Liver (tissue), 9 donors: ENCODE results near the gene LPCAT1. TPM values are rescaled to one million over a fixed set of nuclear protein-coding genes. Genes with fewer than 3 reads are reported as not detected.

Source experiments
- DNase-seq: peaks from one replicate; pipeline ENCODE4 v3.0.0-alpha.2; 2017; ENCODE audit warnings: low spot score
- H3K27ac ChIP-seq, 2 donors: one replicate each; pipeline ENCODE4 v1.7.0; 2013; ENCODE audit warnings: inconsistent platforms in 2 of 2, low read length in 2 of 2, control low read depth in 1 of 2, low read depth in 1 of 2, mild to moderate bottlenecking in 1 of 2
- H3K27me3 ChIP-seq, 4 donors: one replicate each; pipeline versions ENCODE4 v1.6.1 to v1.7.0; 2013; ENCODE audit warnings: low read length in 3 of 4, inconsistent platforms in 1 of 4, mild to moderate bottlenecking in 1 of 4, moderate library complexity in 1 of 4; ENCODE audit not compliant: control insufficient read depth in 4 of 4, insufficient read depth in 4 of 4
- H3K36me3 ChIP-seq, 4 donors: one replicate each; pipeline versions ENCODE4 v1.6.1 to v1.7.0; 2013; ENCODE audit warnings: low read length in 3 of 4, mild to moderate bottlenecking in 3 of 4, low read depth in 1 of 4, moderate library complexity in 1 of 4; ENCODE audit not compliant: control insufficient read depth in 4 of 4, insufficient read depth in 3 of 4
- H3K4me1 ChIP-seq, 4 donors: one replicate each; pipeline versions ENCODE4 v1.6.1 to v1.7.0; 2013; ENCODE audit warnings: low read length in 3 of 4, mild to moderate bottlenecking in 3 of 4, moderate library complexity in 1 of 4; ENCODE audit not compliant: control insufficient read depth in 4 of 4, insufficient read depth in 4 of 4
- H3K4me3 ChIP-seq, 3 donors: one replicate each; pipeline versions ENCODE4 v1.6.1 to v1.7.0; 2013; ENCODE audit warnings: low read length in 3 of 3, control low read depth in 1 of 3, low read depth in 1 of 3, mild to moderate bottlenecking in 1 of 3
- H3K9ac ChIP-seq, 2 donors: one replicate each; pipeline ENCODE4 v1.7.0; 2013; ENCODE audit warnings: low read length in 2 of 2, mild to moderate bottlenecking in 2 of 2, moderate library complexity in 2 of 2, control low read depth in 1 of 2, low read depth in 1 of 2
- H3K9me3 ChIP-seq, 4 donors: one replicate each; pipeline versions ENCODE4 v1.6.1 to v1.7.0; 2013; ENCODE audit warnings: low read length in 3 of 4; ENCODE audit not compliant: control insufficient read depth in 4 of 4
- ATF3 ChIP-seq: IDR thresholded peaks from 2 replicates; pipeline ENCODE4 v1.6.1; 2016; ENCODE audit warnings: antibody characterized with exemption
- EGR1 ChIP-seq, 2 donors: IDR thresholded peaks; 2 replicates each; pipeline ENCODE4 v1.6.1; 2016 to 2018; ENCODE audit warnings: antibody characterized with exemption in 2 of 2, low read depth in 2 of 2
- FOXA1 ChIP-seq: IDR thresholded peaks from 2 replicates; pipeline ENCODE4 v1.6.1; 2016; ENCODE audit warnings: antibody characterized with exemption
- FOXA2 ChIP-seq: IDR thresholded peaks from 2 replicates; pipeline ENCODE4 v1.6.1; 2016; ENCODE audit warnings: antibody characterized with exemption
- HNF4A ChIP-seq, 2 donors: conservative IDR thresholded peaks; 2 replicates each; pipeline ENCODE4 v1.6.1; 2016; ENCODE audit warnings: antibody characterized with exemption in 2 of 2, mild to moderate bottlenecking in 2 of 2
- JUND ChIP-seq, 2 donors: IDR thresholded peaks; 2 replicates each; pipeline ENCODE4 v1.6.1; 2016; ENCODE audit warnings: antibody characterized with exemption in 2 of 2
- NR2F2 ChIP-seq: IDR thresholded peaks from 2 replicates; pipeline ENCODE4 v1.6.1; 2016; ENCODE audit warnings: antibody characterized with exemption
- RAD21 ChIP-seq, 2 donors: IDR thresholded peaks; 2 replicates each; pipeline ENCODE4 v1.6.1; 2016; ENCODE audit warnings: antibody characterized with exemption in 2 of 2, mild to moderate bottlenecking in 2 of 2
- REST ChIP-seq: IDR thresholded peaks from 2 replicates; pipeline ENCODE4 v1.6.1; 2016; ENCODE audit warnings: antibody characterized with exemption, mild to moderate bottlenecking
- RXRA ChIP-seq, 2 donors: IDR thresholded peaks; 2 replicates each; pipeline ENCODE4 v1.6.1; 2017 to 2018; ENCODE audit warnings: antibody characterized with exemption in 2 of 2, mild to moderate bottlenecking in 1 of 2
- TAF1 ChIP-seq: conservative IDR thresholded peaks from 2 replicates; pipeline ENCODE4 v1.6.1; 2016; ENCODE audit warnings: antibody characterized with exemption, mild to moderate bottlenecking
- YY1 ChIP-seq: IDR thresholded peaks from 2 replicates; pipeline ENCODE4 v1.6.1; 2016; ENCODE audit warnings: antibody characterized with exemption, mild to moderate bottlenecking
- ZBTB33 ChIP-seq: IDR thresholded peaks from 2 replicates; pipeline ENCODE4 v1.6.1; 2016; ENCODE audit warnings: antibody characterized with exemption
- WGBS: extraction: QIAGEN DNeasy Blood & Tissue Kit; methylation state at CpG from one replicate; pipeline ENCODE4 v1.1.7; 2013; 5-methylcytosine and 5-hydroxymethylcytosine counted together
- polyA plus RNA-seq, 2 donors: library from polyadenylated mRNA; stranded (reverse) in 1 of 2; unstranded in 1 of 2; fragments of 200-250 nt in 1 of 2; fragments of >200 nt in 1 of 2; fragmentation: Nextera tagmentation in 1 of 2; extraction: Ambion mirVana in 1 of 2; gene quantifications; one replicate each; pipeline versions ENCODE4 v1.2.1 to v1.2.3, GENCODE V29; 2013 to 2015
- total RNA-seq, 2 donors: library from RNA; depleted of rRNA; stranded (reverse); fragments of >200 nt; gene quantifications; one replicate each; pipeline ENCODE4 v1.2.3, GENCODE V29; 2014
- donor health status: healthy.
- donor health status: healthy.
- donor health status: healthy.
- donor health status: healthy.
- donor health status: healthy.

LPCAT1 gene
- total and polyA plus RNA-seq, 4 donors = 1.5 to 12.8 (median 9.9) TPM

- peak overlapping the region in 1 of 3 donors; percentile 98 for H3K4me3 ChIP-seq
- no peak for TF ChIP-seq TAF1
- TF ChIP-seq RXRA (IDR thresholded peaks at IDR 0.05) = no peak
- no peak for TF ChIP-seq NR2F2
- no peak for TF ChIP-seq REST
- TF ChIP-seq YY1 = no peak
- TF ChIP-seq ZBTB33 = no peak
- WGBS = 83% methylated on average over 28 of the region's 28 CpGs
- no peaks in the 10 kb centered on the region for H3K27me3 ChIP-seq
- no peak overlapping the region for H3K27ac ChIP-seq
- no peaks in the 10 kb centered on the region for H3K9me3 ChIP-seq
- no peaks in the 10 kb centered on the region for H3K36me3 ChIP-seq
- peaks cover 4 to 17% (median 10%) of the 10 kb centered on the region in 4 donors for H3K4me1 ChIP-seq
- H3K9ac ChIP-seq = no peak overlapping the region
- peak; percentile 31 for DNase-seq
Observed at GRCh38 chr5:1521671-1522600, 1.8 kb downstream of the LPCAT1 start.

GRCh38 chr5:1520791-1521453 is 2.8 kb downstream of the LPCAT1 start:
- Histone ChIP-seq H3K27me3 (no peaks in the 10 kb centered on the region), H3K9me3 (no peaks in the 10 kb centered on the region), H3K9ac (no peak overlapping the region), H3K4me1 (peaks cover 4 to 17% (median 10%) of the 10 kb centered on the region in 4 donors), H3K27ac (no peak overlapping the region), H3K36me3 (no peaks in the 10 kb centered on the region), H3K4me3 (no peak overlapping the region)
- TF ChIP-seq FOXA2 = no peak
- TF ChIP-seq NR2F2 = no peak
- TF ChIP-seq RAD21 (IDR thresholded peaks at IDR 0.05) = no peak
- TF ChIP-seq ATF3 = no peak
- no peak for TF ChIP-seq JUND (IDR thresholded peaks at IDR 0.05)
- TF ChIP-seq HNF4A (conservative IDR thresholded peaks at IDR 0.05) = no peak
- no peak for TF ChIP-seq EGR1 (IDR thresholded peaks at IDR 0.05; ENCODE audit: low read depth in 2 of 2)
- TF ChIP-seq FOXA1 = no peak
- DNase-seq = peak; percentile 29
- 93% methylated on average over 13 of the region's 13 CpGs for WGBS
